Measurements from ENCODE around the gene GEMIN2.

GEMIN2 gene

GRCh38 chr14:39174560-39175444 is 60.7 kb downstream of the GEMIN2 start, which contains the start of gene PNN:
PNN (plus strand) TSS chr14:39175254; CDS start chr14:39175280, 26 bp downstream.
- H3K4me1 ChIP-seq (ENCODE audit: low read depth, poor library complexity, severe bottlenecking): peaks cover 22% of the 10 kb centered on the region
- peak within 1 kb of the TSS; percentile 94 for H3K27ac ChIP-seq
- H4K20me1 ChIP-seq (ENCODE audit: insufficient read depth): 0 out of 2 replicates have a peak, but pooled peaks cover 3% of the 10 kb centered on the region
- H3K36me3 ChIP-seq (ENCODE audit: insufficient read depth): peaks cover 8% of the 10 kb centered on the region; the same call in 1 of the 2 replicates
- peak within 1 kb of the TSS; percentile 76 for H2AFZ ChIP-seq (ENCODE audit: low read depth)
- peak within 1 kb of the TSS; percentile 90 for H3K9ac ChIP-seq
- no peaks in the 10 kb centered on the region for H3K27me3 ChIP-seq (ENCODE audit: insufficient read depth, low read depth)
- peaks cover 26% of the 10 kb centered on the region for H3K79me2 ChIP-seq (ENCODE audit: insufficient read depth, low read depth)
- H3K4me2 ChIP-seq: peak within 1 kb of the TSS; percentile 82
- H3K4me3 ChIP-seq (IDR thresholded peaks at IDR 0.05; ENCODE audit: insufficient read depth, low read depth, low read length): no peak within 1 kb of the TSS
- TF ChIP-seq CTCF (conservative IDR thresholded peaks at IDR 0.05; ENCODE audit: low read depth, low read length): no peak

GRCh38 chr14:39175445-39176262 is 61.5 kb downstream of the GEMIN2 start:
- peaks cover 22% of the 10 kb centered on the region for H3K4me1 ChIP-seq (ENCODE audit: low read depth, poor library complexity, severe bottlenecking)
- H3K36me3 ChIP-seq (ENCODE audit: insufficient read depth): peaks cover 17% of the 10 kb centered on the region; the same call in 1 of the 2 replicates
- peak overlapping the region; percentile 90 for H3K9ac ChIP-seq
- H4K20me1 ChIP-seq (ENCODE audit: insufficient read depth): 0 out of 2 replicates have a peak, but pooled peaks cover 3% of the 10 kb centered on the region
- H3K27me3 ChIP-seq (ENCODE audit: insufficient read depth, low read depth): no peaks in the 10 kb centered on the region
- no peak overlapping the region; the same call in 1 of the 2 replicates for H2AFZ ChIP-seq (ENCODE audit: low read depth)
- H3K79me2 ChIP-seq (ENCODE audit: insufficient read depth, low read depth): peaks cover 26% of the 10 kb centered on the region
- no peak overlapping the region for H3K4me3 ChIP-seq (IDR thresholded peaks at IDR 0.05; ENCODE audit: insufficient read depth, low read depth, low read length)
- H3K27ac ChIP-seq: peak overlapping the region; percentile 94
- no peak for TF ChIP-seq CTCF (conservative IDR thresholded peaks at IDR 0.05; ENCODE audit: low read depth, low read length)
- H3K4me2 ChIP-seq: peak overlapping the region; percentile 82

- Histone ChIP-seq H2AFZ (ENCODE audit: low read depth) (no peak overlapping the region), H3K4me2 (peak overlapping the region; percentile 82), H3K27me3 (ENCODE audit: insufficient read depth, low read depth) (no peaks in the 10 kb centered on the region), H3K4me1 (ENCODE audit: low read depth, poor library complexity, severe bottlenecking) (peaks cover 15% of the 10 kb centered on the region), H4K20me1 (ENCODE audit: insufficient read depth) (0 out of 2 replicates have a peak, but pooled peaks cover 3% of the 10 kb centered on the region), H3K36me3 (ENCODE audit: insufficient read depth) (peaks cover 20% of the 10 kb centered on the region; the same call in 1 of the 2 replicates), H3K9ac (peak overlapping the region; percentile 90; the same call in 1 of the 2 replicates), H3K4me3 (IDR thresholded peaks at IDR 0.05; ENCODE audit: insufficient read depth, low read depth, low read length) (no peak overlapping the region), H3K27ac (peak overlapping the region; percentile 94; the same call in 1 of the 2 replicates), H3K79me2 (ENCODE audit: insufficient read depth, low read depth) (peaks cover 26% of the 10 kb centered on the region)
- TF ChIP-seq CTCF (conservative IDR thresholded peaks at IDR 0.05; ENCODE audit: low read depth, low read length): no peak
Measured at GRCh38 chr14:39176263-39177167, 62.4 kb downstream of the GEMIN2 start.

Measured in KMS-11 (cell line).